ENCODE results near the gene CX3CL1.
"Not testable (repeated sequence)": the region's sequence is repeated elsewhere in the genome, so short reads cannot be mapped to it uniquely, and the experiment has no call there.

Gene CX3CL1

DNA sequence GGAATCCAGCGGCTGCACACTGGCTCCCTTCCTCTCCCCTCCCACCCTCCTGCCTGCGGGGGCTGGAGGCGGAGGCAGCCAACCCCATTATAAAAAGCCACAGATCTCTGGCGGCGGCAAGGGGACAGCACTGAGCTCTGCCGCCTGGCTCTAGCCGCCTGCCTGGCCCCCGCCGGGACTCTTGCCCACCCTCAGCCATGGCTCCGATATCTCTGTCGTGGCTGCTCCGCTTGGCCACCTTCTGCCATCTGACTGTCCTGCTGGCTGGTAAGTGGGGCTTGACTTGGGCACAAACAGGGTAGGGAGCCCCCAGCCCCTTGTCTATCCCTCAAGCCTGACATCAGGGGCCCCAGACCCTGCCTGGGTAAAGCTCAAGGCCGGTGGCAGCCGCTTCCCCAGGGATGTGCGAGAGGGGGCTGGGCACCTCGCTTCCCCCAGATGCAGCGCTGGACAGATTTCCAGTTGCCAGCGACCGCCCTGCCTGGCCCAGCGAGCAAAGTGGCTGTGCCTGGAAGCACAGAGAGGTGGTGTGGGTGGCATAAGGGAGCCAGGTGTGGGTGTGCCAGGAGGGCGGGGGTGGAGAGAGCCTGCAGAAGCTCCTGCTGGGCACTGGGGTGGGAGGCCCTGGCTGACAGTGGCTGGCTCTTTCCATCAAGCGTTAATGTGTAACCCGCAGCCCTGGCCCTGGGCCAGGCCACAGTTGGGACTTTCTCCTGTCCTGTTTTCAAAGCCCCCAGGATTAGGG lies at the start of gene CX3CL1:
Gene CX3CL1 (plus strand): TSS at position 119 of the 745 bp plus-strand sequence. CDS start 79 bp downstream, at position 198.
- no peak for DNase-seq

DNA sequence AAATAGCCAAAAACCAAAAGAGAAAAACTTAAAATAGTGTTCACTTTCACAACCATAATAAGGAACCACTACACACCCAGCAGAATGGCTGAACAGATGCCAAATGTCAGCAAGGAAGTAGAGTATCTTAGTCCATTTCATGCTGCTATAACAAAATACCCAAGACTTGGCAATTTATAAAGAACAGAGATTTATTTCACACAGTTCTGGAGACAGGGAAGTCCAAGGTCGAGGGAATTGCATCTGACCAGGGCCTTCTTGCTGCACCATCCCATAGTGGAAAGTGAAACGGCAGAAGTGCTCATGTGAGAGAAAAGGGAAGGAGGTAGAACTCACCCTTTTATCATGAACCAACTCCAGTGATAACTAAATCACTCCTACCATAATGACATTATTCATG lies 47.5 kb upstream of the CX3CL1 start:
- DNase-seq, result no peak

DNA sequence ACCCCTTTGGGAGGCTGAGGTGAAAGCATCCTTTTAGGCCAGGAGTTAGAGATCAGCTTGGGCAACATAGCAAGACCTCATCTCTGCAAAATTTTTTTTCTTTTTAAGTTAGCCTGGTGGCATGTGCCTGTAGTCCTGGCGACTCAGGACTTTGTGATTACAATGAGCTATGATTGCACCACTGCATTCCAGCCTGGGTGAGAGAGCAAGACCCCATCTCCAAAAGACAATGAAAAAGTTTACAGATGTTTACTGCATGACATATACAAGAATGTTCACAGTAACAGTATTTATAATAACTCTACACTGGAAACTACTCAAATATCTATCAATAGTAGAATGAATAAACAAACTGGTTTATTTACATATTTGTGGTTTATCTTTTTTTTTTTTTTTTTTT lies 46.8 kb upstream of the CX3CL1 start:
- no peak for DNase-seq

DNA sequence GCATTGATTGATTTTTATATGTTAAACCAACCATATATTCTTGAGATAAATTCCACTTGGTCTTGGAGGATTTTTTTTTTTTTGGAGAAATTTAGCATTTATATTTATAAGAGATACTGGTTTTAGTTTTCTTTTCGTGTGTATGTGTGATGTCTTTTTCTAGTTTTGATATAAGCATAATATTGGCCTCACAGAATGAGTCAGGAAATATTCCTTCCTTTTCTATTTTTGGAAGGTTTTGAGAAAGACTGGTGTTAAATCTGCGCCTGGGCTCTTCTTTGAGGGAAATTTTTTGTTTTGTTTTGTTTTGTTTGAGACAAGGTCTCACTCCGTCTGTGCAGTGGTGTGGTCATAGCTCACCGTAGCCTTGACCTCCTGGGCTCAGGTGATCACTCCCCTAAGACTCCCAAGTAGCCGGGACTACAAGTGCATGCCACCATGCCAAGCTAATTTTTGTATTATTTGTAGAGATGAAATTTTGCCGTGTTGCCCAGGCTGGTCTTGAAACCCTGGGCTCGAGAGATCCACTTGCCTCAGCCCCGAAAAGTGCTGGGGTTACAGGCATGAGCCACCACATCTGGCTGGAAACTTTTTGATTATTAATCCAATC lies 42.5 kb upstream of the CX3CL1 start:
- no peak for DNase-seq

DNA sequence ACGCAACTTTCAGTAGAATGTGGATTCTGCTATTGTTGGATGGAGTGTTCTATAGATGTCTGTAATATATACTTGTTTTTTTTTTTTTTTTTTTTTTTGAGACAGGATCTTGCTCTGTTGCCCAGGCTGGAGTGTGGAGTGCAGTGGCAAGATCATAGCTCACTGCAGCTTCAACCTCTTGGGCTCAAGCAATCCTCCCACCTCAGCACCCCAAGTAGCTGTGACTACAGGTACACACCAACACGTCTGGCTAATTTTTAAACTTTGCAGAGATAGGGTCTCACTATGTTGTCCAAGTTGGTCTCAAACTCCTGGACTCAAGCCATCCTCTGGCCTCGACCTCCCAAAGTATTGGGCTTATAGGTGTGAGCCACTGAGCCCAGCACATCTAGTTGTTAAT lies 40.9 kb upstream of the CX3CL1 start:
- no peak for DNase-seq

DNA sequence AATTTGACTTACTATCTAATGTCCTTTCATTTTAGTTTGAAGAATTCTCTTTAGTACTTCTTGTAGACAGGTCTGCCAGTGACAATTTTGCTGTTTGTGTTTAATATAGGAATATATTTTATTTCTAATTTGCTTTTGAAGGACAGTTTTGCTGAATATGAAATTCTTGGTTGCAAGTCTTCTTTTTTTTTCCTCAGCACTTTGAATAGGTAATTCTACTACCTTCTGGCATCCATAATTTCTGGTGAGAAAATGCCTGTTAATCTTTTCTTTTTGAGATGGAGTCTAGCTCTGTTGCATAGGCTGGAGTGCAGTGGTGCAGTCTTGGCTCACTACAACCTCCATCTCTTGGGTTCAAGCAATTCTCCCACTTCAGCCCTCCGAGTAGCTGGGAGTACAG lies 38.9 kb upstream of the CX3CL1 start:
- no peak for DNase-seq

DNA sequence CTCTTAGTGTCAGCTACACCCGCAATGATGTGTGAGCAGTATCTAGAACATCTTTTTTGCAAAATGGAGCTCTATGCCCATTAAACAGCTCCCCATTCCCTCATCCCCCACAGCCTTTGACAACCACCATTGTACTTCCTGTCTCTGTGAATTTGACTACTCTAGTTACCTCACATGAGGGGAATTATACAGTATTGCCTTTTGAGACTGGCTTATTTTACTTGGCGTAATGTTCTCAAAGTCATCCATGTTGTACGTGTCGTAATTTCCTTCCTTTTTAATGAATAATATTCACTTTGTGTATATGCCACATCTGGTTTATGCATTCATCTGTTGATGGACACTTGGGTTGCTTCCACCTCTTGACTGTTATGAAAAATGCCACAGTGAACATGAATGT lies 36.9 kb upstream of the CX3CL1 start:
- DNase-seq, result no peak

DNA sequence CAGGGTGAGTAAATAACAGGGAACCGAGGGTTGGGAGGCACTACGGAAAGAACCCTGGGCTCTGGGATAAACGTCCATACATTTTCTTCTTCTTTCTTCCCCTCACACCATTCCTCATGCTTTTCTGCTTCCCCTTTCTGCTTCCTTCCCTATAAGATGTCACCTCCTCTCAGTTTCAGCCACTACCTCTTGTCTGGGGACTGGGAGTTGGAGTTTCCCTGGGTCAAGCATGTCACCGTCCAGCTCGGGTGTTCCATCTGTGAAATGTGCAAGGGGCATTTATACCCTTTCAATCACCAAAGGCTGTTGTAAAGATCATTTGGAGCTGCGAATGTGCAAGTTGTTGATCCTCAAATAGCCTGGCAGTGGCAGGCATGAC lies 31.2 kb upstream of the CX3CL1 start:
- DNase-seq, result no peak

DNA sequence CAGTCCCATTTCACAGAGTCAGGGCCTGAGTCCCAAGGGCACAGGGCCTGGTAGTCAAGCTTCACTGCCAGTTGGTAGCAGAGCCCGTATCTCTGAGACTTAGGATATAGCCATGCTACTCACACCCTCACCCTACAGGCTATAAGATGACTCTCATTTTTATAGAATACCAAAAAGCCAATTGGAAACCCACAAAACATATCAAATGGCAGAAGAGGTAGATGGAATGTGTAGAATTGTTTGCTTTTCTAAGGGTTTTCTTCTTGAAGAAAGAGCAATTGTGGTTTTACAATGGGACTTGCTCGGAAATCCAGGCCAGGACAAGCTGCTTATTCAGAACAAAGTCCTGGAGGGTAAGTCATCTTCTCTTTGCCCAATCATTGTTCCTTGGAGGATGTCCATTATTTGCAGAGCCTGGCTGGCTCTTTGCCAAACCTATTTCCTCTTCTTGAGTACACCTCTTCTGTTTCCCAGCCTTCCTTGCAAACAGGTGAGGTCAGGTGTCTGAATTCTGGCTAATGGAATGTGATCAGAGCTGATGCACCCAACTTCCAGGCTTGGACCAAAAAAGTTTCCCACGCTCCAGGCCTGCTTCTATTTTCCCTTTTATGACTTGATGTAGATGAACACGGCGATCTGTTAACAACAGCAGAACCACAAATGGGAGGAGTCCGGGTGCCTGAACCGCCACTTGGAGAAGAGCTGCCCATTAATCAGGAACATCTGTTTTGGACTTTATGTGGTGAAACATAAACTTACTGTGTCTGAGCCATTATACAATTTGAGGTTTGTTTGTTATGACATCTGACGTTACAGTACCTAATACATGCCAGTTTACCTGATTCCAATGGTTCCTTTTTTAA lies 30.6 kb upstream of the CX3CL1 start:
- no peak for DNase-seq

DNA sequence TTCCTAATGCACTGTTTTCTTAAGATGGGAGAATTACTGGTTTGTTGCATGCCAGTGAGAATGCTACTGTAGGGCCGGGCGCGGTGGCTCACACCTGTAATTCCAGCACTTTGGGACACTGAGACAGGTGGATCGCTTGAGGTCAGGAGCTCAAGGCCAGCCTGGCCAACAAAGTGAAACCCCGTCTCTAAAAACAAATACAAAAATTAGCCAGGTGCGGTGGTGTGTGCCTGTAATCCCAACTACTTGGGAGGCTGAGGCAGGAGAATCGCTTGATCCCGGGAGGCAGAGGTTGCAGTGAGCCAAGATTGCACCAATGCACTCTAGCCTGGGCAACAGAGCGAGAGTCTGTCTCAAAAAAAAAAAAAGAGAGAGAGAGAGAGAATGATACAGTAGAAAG lies 29.7 kb upstream of the CX3CL1 start:
- DNase-seq, result not testable (repeated sequence)

DNA sequence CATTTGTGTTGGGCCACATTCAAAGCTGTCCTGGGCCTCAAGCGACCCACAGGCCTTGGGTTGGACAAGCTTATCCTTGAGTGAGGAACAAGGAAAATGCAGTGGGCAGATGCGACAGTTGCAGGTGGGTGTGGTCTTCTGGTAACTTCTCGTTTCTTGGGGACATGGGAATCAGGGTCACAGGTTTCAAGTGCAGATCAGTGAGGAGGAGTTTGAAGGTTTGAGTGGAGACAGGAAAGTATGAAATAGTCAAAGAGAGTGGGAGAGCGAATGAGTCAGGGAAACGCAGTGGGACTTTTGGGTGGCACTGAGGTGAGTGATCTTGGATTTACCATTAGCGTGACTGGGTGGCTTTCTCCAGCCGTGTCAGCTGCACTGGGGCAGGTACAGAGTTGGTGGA lies 29.1 kb upstream of the CX3CL1 start:
- no peak for DNase-seq

DNA sequence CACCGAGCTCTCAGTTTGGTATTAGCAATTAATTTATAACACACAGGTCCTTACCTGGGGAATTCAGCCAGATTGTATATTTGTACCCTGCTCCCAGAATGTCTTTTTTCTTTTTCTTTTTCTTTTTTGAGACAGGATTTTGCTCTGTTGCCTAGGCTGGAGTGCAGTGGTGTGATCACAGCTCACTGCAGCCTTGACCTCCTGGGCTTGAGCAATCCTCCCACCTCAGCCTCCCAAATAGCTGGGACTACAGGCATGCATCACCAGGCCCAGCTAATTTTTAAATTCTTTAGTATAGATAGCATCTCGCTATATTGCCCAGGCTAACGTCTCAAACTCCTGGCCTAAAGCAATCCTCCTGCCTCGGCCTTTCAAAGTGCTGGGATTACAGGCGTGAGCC lies 28.2 kb upstream of the CX3CL1 start:
- not testable (repeated sequence) for DNase-seq

DNA sequence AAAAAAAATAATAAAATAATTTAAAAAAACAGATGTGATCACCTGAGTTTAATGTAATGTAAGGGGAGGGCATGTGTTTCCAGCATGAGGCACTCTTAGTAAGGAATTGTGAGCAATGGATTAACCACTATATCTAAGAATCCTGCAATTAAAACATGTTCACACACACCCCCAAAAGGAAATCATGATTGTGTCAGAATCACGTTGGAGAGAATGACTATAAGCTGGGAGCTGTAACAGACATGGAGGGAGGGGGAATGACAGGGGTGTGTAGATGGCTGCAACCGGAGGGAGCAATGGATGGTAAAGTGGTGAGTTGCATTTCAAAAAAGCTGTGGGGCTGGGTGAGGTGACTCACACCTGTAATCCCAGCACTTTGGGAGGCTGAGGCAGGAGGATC lies 27.3 kb upstream of the CX3CL1 start:
- DNase-seq, result no peak

DNA sequence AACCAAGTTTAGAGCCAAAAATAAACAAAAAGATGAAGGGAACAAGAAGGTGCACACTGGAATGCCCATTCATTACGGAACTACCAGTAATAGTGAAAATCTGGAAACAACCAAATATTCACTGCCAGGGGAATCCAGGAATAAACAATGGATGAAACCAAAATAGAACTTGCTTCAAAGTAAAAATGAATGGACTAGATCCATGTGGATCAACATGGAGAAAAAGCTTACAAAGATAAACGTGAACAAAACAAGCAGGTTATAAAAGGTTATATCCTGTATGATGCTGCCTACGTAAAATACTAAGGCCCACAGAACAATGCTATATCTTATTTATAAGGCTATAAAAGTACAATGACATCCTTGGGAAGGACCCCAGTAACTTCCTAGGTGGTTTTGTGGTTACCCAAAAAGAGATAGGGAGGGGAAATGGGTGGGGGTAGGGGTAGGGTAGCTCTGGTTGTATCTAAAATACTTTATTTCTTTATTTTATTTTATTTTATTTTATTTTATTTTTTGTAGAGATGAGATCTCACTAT lies 26.6 kb upstream of the CX3CL1 start:
- DNase-seq, result no peak

DNA sequence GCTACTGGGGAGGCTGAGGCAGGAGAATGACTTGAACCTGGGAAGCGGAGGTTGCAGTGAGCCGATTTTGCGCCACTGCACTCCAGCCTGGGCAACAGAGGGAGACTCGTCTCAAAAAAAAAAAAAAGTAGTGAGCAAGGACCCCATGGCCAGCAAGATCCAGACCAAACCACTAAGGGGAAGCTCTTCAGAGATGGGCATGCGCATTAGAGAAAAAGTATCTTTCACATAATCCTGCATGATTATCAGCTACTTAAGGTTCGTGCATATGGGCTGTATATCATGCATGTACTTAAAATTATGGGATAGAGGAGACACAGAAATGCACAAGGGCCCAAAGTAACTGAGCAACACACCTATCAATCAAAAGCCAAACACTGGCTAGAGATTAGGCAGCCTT lies 24.4 kb upstream of the CX3CL1 start:
- DNase-seq, result no peak

DNA sequence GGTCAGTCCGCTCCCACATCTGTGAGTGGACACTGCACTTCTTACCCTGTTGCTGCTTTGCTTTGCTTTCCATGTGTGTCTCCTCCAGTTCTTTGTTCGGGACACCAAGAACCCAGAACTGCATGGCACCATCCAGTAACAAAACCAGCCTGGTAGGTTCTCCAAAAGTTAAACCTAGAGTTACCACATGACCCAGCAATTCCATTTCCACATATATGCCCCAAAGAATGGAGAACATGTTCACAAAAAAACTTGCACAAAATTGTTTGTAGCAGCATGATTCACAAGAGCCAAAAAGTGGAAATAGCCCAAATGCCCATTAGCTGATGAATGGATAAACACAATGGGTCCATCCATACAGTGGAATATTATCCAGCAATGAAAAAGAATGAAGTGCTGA lies 24.0 kb upstream of the CX3CL1 start:
- DNase-seq, result no peak

DNA sequence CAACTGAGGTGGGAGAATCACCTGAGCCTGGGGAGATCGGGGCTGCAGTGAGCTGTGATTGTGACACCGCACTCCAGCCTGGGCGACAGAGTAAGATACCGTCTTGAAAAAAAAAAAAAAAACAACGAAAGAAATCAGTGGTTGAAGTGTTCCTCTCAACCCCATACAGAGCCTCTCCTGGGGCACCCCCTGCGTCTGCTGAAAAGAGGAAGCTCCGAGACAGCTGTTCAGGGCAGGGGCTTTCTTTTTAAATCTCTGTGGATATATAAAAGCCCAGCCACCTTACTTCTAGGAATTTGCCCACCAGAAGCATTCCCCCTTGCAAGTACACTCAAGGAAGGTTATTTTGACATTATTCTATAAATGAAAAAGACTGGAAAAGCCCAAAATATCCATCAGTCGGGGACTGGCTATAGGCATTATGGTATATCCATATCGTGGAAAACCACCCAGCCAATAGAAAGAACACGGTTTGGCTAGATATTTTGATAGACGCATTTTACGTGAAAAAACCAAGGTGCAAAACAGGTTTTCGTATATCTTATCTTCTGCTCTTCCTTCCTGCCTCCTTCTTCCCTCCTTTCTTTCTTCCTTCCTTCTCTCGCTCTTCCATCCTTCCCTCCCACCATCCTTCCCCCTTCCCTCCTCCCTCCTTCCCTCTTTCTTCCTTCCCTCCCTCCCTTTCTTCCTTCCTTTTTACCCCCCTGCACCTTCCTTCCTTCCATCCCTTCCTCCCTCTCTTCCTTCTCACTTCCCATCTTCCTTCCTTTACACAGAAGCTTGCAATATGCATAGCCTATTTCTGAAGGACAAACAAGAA lies 22.9 kb upstream of the CX3CL1 start:
- peak; percentile 7 for DNase-seq

DNA sequence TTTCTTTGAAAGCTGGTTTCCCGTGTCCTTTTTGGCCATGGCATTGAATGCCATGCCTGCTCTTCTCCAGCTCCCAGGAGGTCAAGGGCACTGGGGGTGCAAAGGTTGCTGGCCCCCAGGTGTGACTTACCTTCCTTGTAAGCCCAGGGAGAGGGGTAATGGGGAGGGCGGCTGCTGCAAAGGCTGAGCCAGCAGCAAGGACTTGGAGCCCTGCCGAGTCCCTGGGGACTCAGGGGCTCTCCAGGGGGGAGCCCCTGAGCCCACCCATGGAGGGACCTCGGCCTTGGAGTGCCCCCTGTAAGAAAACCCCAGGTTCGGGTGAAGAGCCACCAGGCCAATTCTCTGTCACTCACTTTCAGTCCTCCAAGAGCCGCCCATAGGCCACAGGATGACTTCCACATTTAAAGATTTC lies 19.6 kb upstream of the CX3CL1 start:
- DNase-seq, result no peak

DNA sequence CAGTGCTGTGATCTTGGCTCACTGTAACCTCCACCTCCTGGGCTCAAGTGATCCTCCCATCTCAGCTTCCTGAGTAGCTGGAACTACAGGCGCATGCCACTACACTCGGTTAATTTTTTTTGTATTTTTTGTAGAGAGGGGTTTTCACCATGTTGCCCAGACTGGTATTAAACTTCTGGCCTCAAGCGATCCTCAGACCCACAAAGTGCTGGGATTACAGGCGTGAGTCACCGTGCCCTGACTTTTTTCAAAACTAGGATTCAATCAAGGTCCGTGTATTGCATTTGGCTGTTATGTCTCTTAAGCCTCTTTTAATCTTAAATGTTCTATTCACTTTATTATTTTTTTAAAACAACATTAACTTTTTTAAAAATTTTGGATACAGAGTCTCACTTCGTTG lies 18.0 kb upstream of the CX3CL1 start:
- DNase-seq, result no peak

DNA sequence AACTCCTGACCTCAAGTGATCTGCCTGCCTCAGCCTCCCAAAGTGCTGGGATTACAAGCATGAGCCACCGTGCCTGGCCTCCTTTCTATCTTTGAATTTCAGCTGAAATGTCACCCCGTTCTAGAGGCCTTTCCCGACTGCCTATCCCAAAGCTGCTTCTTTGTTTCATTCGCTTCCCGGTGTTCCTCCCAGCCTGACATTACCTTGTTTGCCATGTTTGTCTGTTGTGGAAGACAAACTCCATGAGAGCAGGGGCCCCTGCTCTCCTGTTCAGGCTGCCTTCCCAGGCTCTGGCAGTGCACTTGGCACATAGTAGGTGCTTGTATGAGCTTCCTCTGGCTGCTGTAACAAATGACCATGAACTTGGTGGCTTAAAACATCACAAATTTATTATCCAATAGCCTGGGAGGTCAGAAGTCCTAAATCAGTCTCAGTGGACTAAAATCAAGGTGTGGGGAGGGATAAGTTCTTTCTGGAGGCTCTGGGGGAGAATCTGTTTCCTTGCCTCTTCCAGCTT lies 16.3 kb upstream of the CX3CL1 start:
- DNase-seq, result no peak

DNA sequence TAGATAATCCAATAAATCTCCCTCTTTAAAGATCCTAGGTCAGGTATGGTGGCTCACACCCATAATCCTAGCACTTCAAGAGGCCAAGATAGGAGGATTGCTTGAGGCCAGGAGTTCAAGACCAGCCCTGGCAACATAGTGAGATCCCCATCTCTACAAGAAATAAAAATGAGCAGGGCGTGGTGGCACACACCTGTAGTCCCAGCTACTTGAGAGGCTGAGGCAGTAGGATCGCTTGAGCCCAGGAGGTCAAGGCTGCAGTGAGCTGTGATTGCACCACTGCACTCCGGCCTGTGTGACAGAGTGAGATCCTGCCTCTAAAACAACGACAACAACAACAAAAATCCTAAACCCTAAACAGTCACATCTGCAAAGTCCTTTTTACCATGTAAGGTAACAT lies 15.7 kb upstream of the CX3CL1 start:
- no peak for DNase-seq

DNA sequence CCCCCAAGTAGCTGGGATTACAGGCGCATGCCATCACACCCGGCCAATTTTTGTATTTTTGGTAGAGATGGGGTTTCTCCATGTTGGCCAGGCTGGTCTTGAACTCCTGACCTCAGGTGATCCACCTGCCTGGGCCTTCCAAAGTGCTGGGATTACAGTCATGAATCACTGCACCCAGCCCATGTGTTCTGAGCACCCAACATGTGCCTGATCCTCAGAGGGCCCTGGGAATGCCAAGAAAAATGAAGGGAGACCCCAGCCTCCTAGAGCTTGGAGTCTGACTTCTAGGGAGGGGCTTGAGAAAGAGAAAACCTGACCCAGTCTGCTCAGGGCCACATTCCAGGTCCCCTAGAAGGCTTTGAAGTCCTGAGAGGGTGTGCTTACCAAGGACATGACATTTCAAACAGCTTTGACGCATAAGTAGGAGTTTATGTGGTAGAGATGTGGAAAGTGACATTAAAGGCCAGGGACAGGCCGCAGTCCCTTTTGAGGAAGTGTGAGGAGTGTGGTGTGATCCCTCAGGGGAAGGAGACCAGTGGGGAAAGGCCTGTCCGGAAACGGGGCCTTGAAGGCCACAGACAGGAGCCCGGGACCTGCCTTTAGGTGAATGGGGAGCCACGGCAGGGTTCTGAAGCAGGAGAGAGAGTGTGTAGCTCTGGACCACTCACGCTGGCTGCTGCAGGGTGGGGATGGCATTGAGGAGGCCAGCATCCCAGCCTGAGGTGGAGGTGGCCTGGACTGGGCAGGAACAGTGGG lies 14.8 kb upstream of the CX3CL1 start:
- no peak for DNase-seq

All from CD4-positive, alpha-beta T cell treated with Interleukin-12 subunit alpha and Interleukin-12 subunit beta, for 1 hour (primary cell).